Activated T-helper 1 cell treated with anti-CD3 and anti-CD28 coated beads, Interleukin-12 subunit alpha, Interleukin-12 subunit beta, Interleukin-2, Interleukin-4 antibody, amounts not matched to agents 30 ng/mL and 10 ng/mL and 1 ng/mL, durations not matched to agents 14 hours and 24 hours and 36 hours (primary cell): ENCODE data around the gene AGAP1. TPM values are rescaled to one million over a fixed set of nuclear protein-coding genes. Genes with fewer than 3 reads are reported as not detected.

Experiments used
- DNase-seq: peaks from one replicate; pipeline ENCODE4 v3.0.0; 2021; ENCODE audit warnings: low spot score
- H3K27ac Mint-ChIP-seq: one replicate; pipeline ENCODE4 v1.8.0; 2021; ENCODE audit warnings: mild to moderate bottlenecking, mixed read lengths
- H3K27me3 Mint-ChIP-seq: one replicate; pipeline ENCODE4 v1.8.0; 2022; ENCODE audit warnings: mild to moderate bottlenecking, moderate library complexity, mixed read lengths; ENCODE audit not compliant: insufficient read depth
- H3K36me3 Mint-ChIP-seq: one replicate; pipeline ENCODE4 v1.8.0; 2021; ENCODE audit warnings: low read depth, mixed read lengths
- H3K4me1 Mint-ChIP-seq: one replicate; pipeline ENCODE4 v1.8.0; 2021; ENCODE audit warnings: low read depth, mixed read lengths
- H3K4me3 Mint-ChIP-seq: one replicate; pipeline ENCODE4 v1.8.0; 2021; ENCODE audit warnings: mild to moderate bottlenecking, moderate library complexity, mixed read lengths
- H3K9me3 Mint-ChIP-seq: one replicate; pipeline ENCODE4 v1.8.0; 2021; ENCODE audit warnings: mixed read lengths
- intact Hi-C: fragments of 100-400 bp; cut with micrococcal nuclease; formaldehyde crosslinking; loops from one replicate; pipeline ENCODE4 v1.15.1; 2024
- total RNA-seq: library from RNA; stranded (reverse); gene quantifications from 2 replicates; pipeline ENCODE4 v1.2.3, GENCODE V29; 2022

AGAP1 gene
- total RNA-seq, 1 donor from 2014 or later = 2.0 TPM

DNA sequence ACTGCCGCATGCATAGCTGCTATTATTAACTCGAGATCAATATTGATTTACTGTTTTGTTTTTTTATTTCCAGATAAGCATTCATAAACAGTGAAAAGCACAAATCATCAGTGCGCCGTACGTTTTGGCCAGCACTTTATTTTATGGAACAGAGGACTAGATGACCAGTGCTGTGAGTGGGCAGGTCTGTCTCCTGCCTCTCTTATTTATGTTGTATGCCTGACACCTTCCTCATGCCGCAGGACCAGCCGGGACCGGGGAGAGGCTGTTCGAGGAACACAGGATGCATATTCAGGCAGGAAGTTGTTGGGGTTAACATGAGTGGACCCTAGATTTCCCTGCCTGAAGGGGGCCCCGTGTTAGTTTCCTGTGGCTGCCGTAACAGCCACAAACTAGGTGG is 72.6 kb downstream of the AGAP1 start:
- H3K9me3 Mint-ChIP-seq = peaks cover 3% of the 10 kb centered on the region
- DNase-seq = no peak
- no peaks in the 10 kb centered on the region for H3K4me1 Mint-ChIP-seq
- peaks cover 6% of the 10 kb centered on the region for H3K27me3 Mint-ChIP-seq
- no peak overlapping the region for H3K27ac Mint-ChIP-seq
- intact Hi-C loops = no loop called here
- no peak overlapping the region for H3K4me3 Mint-ChIP-seq
- H3K36me3 Mint-ChIP-seq = no peaks in the 10 kb centered on the region

DNA sequence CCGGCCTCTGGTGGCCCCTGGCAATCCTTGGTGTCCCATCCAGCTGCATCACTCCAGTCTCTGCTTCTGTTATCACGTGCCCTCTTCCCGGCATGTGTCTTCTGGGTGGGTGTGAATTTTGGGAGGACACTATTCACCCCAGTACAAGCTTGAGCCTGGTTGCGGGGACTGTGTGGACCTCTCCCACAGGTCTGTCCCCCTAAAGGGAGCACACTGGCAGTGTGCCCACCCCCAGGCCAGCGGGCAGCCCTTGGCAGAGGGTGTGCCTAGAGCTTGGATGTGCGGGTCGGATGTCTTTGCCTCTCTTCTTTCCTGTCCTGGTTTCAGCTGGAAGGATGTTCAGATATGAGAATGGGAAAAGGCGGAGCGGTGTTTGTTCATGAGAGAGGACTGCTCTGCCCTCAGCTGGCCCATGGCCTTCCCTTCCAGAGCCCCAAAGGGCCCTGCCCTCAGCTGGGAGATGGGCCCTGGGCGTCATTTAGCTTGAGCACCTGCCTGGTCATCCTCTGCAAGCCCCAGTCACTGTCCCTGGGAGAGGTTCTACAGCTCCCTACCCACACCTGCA is 73.2 kb downstream of the AGAP1 start:
- peaks cover 6% of the 10 kb centered on the region for H3K27me3 Mint-ChIP-seq
- no peak for DNase-seq
- intact Hi-C loops = no loop called here
- H3K4me1 Mint-ChIP-seq = no peaks in the 10 kb centered on the region
- H3K9me3 Mint-ChIP-seq = peaks cover 3% of the 10 kb centered on the region
- H3K27ac Mint-ChIP-seq = no peak overlapping the region
- no peak overlapping the region for H3K4me3 Mint-ChIP-seq
- no peaks in the 10 kb centered on the region for H3K36me3 Mint-ChIP-seq

DNA sequence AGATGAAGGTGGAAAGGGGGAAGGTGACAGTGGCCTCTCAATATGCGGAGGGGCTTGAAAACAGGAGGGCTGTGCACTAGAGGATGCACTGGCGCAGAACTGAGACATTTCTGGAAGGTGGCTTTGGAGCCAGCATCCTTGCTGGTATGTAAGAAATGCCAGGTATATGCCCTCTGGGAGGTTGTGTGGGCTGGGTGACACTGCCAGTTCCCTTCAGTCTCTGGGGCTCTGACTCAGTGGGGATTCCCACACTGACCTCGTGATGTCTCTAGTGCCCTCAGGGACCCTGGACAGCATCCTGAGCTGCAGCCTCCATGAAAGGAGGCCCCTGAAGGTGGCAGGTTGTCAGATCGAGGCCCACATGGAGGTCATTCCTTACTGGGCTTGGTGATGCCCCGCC is 74.0 kb downstream of the AGAP1 start:
- intact Hi-C loops = no loop called here
- H3K4me3 Mint-ChIP-seq = no peak overlapping the region
- peaks cover 3% of the 10 kb centered on the region for H3K9me3 Mint-ChIP-seq
- H3K27me3 Mint-ChIP-seq = peaks cover 6% of the 10 kb centered on the region
- no peak for DNase-seq
- H3K27ac Mint-ChIP-seq = no peak overlapping the region
- no peaks in the 10 kb centered on the region for H3K36me3 Mint-ChIP-seq
- no peaks in the 10 kb centered on the region for H3K4me1 Mint-ChIP-seq

DNA sequence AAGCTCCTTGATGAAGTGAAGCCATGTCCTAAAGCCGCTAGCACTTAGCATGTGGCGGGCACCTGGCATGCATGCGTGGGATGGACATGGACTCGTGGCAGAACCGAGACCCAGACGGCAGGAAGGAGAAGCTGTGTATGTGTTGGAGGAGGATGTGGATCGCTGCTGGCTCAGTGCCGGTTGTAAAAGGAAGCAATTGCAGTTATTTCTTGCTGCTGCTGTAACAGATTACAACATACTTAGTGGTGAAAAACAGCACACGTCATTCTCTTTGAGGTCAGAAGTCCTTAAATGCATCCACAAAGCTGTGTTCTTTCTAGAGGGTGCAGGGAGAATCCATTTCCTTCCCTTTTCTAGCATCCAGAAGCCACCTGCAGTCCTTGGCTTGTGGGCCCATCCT is 74.6 kb downstream of the AGAP1 start:
- no peak for DNase-seq
- intact Hi-C loops = no loop called here

DNA sequence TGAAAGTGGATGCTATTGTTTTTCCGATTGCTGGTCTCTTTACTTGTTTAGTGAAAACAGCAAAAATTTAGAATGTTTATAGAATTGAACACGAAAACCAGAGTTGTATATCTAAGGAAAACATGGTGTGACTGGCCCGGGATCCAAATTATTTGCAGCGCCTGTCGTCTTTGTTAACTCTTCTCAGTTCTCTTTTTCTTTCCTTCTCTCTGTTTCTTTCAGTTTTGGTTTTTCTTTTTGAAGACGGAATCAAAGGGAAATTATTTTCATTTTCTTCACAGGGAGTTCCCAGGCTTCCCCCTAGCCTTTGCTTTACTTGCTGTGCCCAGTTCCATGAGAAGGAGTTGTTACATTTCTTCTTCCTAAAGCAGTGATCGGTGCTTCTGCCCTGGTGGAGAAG is 76.0 kb downstream of the AGAP1 start:
- intact Hi-C loops = no loop called here
- Mint-ChIP-seq H3K9me3 (peaks cover 3% of the 10 kb centered on the region), H3K27ac (no peak overlapping the region), H3K4me1 (no peaks in the 10 kb centered on the region), H3K27me3 (peaks cover 4% of the 10 kb centered on the region), H3K4me3 (no peak overlapping the region), H3K36me3 (no peaks in the 10 kb centered on the region)
- DNase-seq = no peak

More for the DNA sequence above, 74.6 kb downstream of the AGAP1 start:
- Mint-ChIP-seq H3K4me3 (no peak overlapping the region), H3K27ac (no peak overlapping the region), H3K27me3 (peaks cover 6% of the 10 kb centered on the region), H3K4me1 (no peaks in the 10 kb centered on the region), H3K9me3 (peaks cover 3% of the 10 kb centered on the region), H3K36me3 (no peaks in the 10 kb centered on the region)

DNA sequence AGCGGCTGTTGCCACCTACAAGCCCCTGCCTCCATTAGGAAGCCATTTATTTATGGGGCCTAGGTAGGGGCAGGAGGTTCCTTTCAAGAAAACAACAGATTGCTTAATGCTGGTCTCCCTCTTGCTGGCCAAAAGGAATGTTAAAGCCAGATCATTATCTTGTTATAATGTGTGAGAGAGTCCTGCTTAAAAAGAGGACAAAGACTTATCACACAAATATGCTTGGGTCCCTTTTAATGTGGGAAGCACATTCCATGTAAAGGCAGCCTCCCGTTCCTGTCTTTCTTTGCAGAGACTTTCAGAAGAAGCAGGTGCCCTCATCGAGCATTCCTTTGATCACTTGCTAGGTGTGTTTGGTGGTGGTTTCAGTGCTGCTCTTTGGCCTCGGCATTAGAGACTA is 76.4 kb downstream of the AGAP1 start:
- Mint-ChIP-seq H3K36me3 (no peaks in the 10 kb centered on the region), H3K4me3 (no peak overlapping the region), H3K27me3 (peaks cover 4% of the 10 kb centered on the region), H3K27ac (no peak overlapping the region), H3K9me3 (peaks cover 3% of the 10 kb centered on the region), H3K4me1 (no peaks in the 10 kb centered on the region)
- intact Hi-C loops = no loop called here
- DNase-seq = no peak

DNA sequence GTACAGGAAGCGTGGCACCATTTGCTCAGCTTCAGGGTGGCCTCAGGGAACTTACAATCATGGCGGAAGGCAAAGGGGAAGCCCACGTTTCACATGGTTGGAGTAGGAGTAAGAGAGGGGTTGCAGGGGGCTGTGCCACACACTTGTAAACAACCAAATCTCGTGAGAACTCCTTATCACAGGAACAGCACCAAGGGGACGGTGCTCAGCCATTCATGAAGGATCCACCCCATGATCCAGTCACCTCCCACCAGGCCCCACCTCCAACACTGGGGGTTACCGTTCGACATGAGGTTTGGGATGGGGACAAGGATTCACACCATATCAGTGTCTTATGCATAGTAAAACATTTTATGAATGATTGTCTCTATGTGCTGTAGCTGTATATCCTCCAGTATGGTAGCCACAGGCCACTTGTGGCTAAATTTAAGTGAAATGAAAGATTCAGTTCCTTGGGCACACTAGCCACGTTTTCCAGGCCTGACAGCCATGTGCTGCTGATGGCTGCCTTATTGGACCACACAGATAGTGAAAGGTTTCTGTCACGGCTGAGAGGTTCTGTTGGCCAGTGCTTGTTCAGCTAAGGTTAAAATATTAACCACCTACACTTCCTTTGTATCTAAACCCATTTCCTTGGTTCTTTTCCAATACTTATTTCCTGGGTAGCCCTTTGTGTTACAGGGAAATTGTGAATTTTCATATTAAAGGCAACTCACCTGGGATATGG is 77.3 kb downstream of the AGAP1 start:
- Mint-ChIP-seq H3K9me3 (peaks cover 3% of the 10 kb centered on the region), H3K36me3 (no peaks in the 10 kb centered on the region), H3K4me1 (no peaks in the 10 kb centered on the region), H3K4me3 (no peak overlapping the region), H3K27ac (no peak overlapping the region), H3K27me3 (peaks cover 4% of the 10 kb centered on the region)
- no peak for DNase-seq
- intact Hi-C loops = no loop called here

DNA sequence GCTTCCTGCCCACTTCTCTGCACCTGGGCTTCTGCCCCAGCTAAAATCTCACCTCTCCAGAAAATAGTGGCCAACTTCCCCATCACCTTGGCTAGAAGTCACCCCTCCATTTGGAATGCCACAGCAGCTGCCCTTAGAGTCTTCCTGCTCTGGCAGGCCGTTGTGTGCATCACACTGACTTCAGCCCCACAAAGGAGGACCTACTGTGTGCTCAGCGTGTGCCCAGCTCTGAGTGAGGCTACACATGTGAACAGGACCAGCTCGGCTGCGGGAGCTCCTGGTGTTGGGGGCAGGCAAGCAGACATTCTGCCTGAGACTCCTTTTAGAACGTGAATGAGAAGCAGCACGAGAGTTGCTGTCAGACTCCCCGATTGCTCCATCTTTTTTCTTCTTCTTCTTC is 78.7 kb downstream of the AGAP1 start:
- H3K4me1 Mint-ChIP-seq = no peaks in the 10 kb centered on the region
- no peak overlapping the region for H3K4me3 Mint-ChIP-seq
- intact Hi-C loops = no loop called here
- peaks cover 3% of the 10 kb centered on the region for H3K9me3 Mint-ChIP-seq
- H3K36me3 Mint-ChIP-seq = no peaks in the 10 kb centered on the region
- no peak overlapping the region for H3K27ac Mint-ChIP-seq
- peaks cover 2% of the 10 kb centered on the region for H3K27me3 Mint-ChIP-seq
- no peak for DNase-seq

DNA sequence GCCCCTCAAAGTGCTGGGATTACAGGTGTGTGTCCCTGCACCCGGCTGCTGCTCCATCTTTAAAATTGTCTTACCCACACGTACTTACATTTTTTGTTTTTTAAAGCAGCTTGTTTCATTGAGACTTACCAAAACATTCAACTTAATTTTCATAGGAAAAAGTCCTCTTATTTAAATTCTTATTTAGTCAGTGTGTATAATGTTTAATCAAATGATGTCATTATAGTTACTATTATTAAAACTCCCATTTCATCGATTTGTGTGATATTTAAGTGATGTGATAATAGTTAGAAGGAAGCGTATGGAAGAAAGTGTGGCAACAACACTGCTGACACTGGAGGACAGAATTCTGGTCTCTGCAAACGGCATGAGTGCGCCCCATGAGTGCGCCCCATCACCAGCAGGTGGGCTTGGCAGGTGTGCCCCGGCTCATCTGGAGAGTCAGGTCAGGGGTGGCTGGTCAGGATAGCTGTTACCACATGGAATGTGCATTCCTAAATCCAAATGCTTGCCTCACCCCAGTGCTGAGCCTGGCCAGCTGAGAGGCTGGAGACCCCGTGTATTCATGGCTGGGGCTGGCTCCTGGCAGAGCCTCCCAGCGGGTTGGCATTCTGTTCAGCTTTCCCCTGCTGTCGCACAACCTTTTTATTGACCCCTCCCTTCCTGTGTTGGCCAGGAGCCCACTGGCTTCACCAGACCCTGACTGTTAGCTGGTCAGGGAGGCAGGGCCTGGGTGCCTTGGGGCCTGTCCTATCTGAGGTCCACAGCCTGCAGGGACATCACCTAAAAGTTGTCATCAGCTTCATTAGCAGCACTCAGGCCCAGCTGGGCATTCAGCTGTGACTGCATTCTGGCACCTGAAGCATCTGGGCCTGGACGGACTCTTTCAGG is 79.7 kb downstream of the AGAP1 start:
- intact Hi-C loops = no loop called here
- Mint-ChIP-seq H3K4me1 (no peaks in the 10 kb centered on the region), H3K4me3 (no peak overlapping the region), H3K9me3 (no peaks in the 10 kb centered on the region), H3K27ac (no peak overlapping the region), H3K36me3 (no peaks in the 10 kb centered on the region), H3K27me3 (peaks cover 2% of the 10 kb centered on the region)
- no peak for DNase-seq

DNA sequence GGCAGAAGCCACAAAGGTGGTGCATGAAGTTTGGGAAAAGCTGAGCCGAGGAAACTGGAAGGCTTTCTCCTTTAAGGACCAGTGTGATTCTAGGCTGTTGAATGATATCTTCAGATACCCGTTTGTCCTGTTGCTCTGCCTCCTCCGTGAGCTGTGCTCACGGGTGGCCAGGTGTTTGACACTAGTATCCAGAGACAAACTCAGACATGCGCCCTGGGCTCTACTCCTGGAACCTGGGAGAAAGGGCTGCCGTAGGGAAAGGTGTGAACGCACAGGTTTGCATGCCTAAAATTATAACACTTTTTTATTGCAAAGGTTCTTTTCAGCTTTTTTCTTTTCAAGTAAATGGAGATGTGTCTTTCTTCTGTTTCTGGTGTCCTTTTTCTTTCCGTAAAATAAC is 81.6 kb downstream of the AGAP1 start:
- H3K36me3 Mint-ChIP-seq = no peaks in the 10 kb centered on the region
- H3K27me3 Mint-ChIP-seq = peaks cover 2% of the 10 kb centered on the region
- no peak for DNase-seq
- no peak overlapping the region for H3K27ac Mint-ChIP-seq
- no peaks in the 10 kb centered on the region for H3K9me3 Mint-ChIP-seq
- no peak overlapping the region for H3K4me3 Mint-ChIP-seq
- H3K4me1 Mint-ChIP-seq = no peaks in the 10 kb centered on the region
- intact Hi-C loops = no loop called here

DNA sequence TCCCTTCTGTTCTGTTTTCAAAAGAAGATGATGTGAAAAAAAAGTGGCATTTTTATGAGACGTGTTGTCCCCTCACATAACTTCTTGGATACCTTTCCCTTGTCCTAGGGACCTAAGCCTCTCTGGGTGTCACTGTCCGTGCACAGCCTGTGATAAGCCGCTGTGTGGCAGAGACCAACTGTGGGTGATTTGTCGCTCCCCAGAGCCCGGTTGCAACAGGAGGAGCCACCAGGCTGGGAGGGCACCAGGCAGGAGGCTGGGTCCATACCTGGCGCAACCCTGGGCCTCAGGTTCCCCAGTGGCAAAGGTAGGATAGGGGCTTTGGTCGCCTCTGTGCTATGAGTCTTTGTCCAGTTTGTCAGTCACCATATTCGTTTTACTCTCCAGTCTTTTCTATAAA is 82.1 kb downstream of the AGAP1 start:
- Mint-ChIP-seq H3K4me3 (no peak overlapping the region), H3K9me3 (no peaks in the 10 kb centered on the region), H3K4me1 (no peaks in the 10 kb centered on the region), H3K27ac (no peak overlapping the region), H3K27me3 (peaks cover under 1% of the 10 kb centered on the region), H3K36me3 (no peaks in the 10 kb centered on the region)
- DNase-seq = no peak
- intact Hi-C loops = no loop called here

DNA sequence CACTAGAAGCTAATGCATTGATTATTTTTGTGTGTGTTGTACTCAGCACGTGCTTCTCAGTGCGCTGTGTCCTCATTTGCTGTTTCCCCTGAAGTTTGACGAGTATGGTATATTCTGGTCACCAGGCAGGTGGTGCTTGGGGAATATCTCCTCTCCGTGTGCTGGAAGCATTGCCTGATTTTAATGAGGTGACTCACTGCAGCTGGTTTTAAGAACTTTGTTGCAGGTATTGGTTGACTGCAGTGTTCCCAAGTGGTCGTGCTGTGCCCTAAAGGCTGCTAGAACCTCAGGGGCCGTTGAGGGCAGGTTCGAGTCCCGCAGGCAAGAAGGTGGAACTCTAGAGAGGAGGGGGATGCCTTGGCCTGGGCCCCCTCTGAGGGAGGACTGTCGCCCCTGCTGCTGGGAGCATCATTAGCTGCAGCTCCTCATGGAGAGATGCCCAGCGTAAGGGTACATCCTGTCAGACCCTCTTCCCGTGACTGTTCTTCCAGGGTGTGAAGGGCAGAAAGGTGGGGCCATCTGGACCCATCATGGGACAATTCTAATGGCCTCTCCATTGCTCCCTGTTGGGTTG is 82.6 kb downstream of the AGAP1 start:
- H3K36me3 Mint-ChIP-seq = no peaks in the 10 kb centered on the region

More for the DNA sequence above, 82.6 kb downstream of the AGAP1 start:
- Mint-ChIP-seq H3K4me3 (no peak overlapping the region), H3K4me1 (no peaks in the 10 kb centered on the region), H3K9me3 (no peaks in the 10 kb centered on the region), H3K27me3 (no peaks in the 10 kb centered on the region), H3K27ac (no peak overlapping the region)
- DNase-seq = no peak
- intact Hi-C loops = no loop called here
